HepG2 (cell line): ENCODE data around the gene ZNFX1. TPM values are rescaled to one million over a fixed set of nuclear protein-coding genes. Genes with fewer than 3 reads are reported as not detected.

ENCODE experiments used
- ARID2 ChIP-seq: sonication (generic); formaldehyde crosslinking; IDR thresholded peaks from 2 replicates; pipeline ENCODE4 v1.8.1; 2022; ENCODE audit warnings: mild to moderate bottlenecking, missing genetic modification reagents, borderline replicate concordance
- FOXP1 ChIP-seq, 2 experiments: fragments of 450-650 bp in 1 of 2; IDR thresholded peaks; 2 replicates each; pipeline ENCODE4 v1.6.1; 2017 to 2018; ENCODE audit warnings: antibody characterized with exemption in 1 of 2
- GFI1 ChIP-seq: sonication (generic); formaldehyde crosslinking; IDR thresholded peaks from 2 replicates; pipeline ENCODE4 v1.5.0; 2020; ENCODE audit warnings: missing genetic modification reagents, mild to moderate bottlenecking, borderline replicate concordance
- IKZF4 ChIP-seq: sonication (generic); formaldehyde crosslinking; IDR thresholded peaks from 2 replicates; pipeline ENCODE4 v1.5.1; 2020; ENCODE audit warnings: borderline replicate concordance, mild to moderate bottlenecking, low read depth, missing genetic modification reagents; ENCODE audit errors: not compliant biosample characterization
- ISL2 ChIP-seq: sonication (generic); formaldehyde crosslinking; IDR thresholded peaks from 2 replicates; pipeline ENCODE4 v1.5.0; 2020; ENCODE audit warnings: missing genetic modification reagents
- MAZ ChIP-seq, 2 experiments: sonication (generic) in 1 of 2; formaldehyde crosslinking in 1 of 2; IDR thresholded peaks; 2 replicates each; pipeline versions ENCODE4 v1.5.0 to v1.6.1; 2012 to 2020; ENCODE audit warnings: low read depth in 2 of 2, mild to moderate bottlenecking in 2 of 2, borderline replicate concordance in 1 of 2, improper control_type of control experiment in 1 of 2, low read length in 1 of 2, missing genetic modification reagents in 1 of 2, moderate library complexity in 1 of 2
- PHF21A ChIP-seq: sonication (generic); formaldehyde crosslinking; IDR thresholded peaks from 2 replicates; pipeline ENCODE4 v1.5.0; 2020; ENCODE audit warnings: mild to moderate bottlenecking, missing genetic modification reagents
- SOX5 ChIP-seq: IDR thresholded peaks from 2 replicates; pipeline ENCODE4 v1.6.1; 2016; ENCODE audit warnings: borderline replicate concordance
- SP5 ChIP-seq: IDR thresholded peaks from 2 replicates; pipeline ENCODE4 v1.6.1; 2016; ENCODE audit warnings: low read depth, borderline replicate concordance
- TARDBP ChIP-seq: sonication (generic); formaldehyde crosslinking; IDR thresholded peaks from 2 replicates; pipeline ENCODE4 v1.8.0; 2022; ENCODE audit warnings: mild to moderate bottlenecking, missing genetic modification reagents
- XBP1 ChIP-seq: sonication (generic); formaldehyde crosslinking; IDR thresholded peaks from 2 replicates; pipeline ENCODE4 v1.5.0; 2020; ENCODE audit warnings: missing genetic modification reagents
- YEATS2 ChIP-seq: sonication (generic); formaldehyde crosslinking; IDR thresholded peaks from 2 replicates; pipeline ENCODE4 v1.4.0; 2020; ENCODE audit warnings: missing genetic modification reagents, borderline replicate concordance
- ZBTB49 ChIP-seq: sonication (generic); formaldehyde crosslinking; IDR thresholded peaks from 2 replicates; pipeline ENCODE4 v1.4.0; 2020; ENCODE audit warnings: missing genetic modification reagents, borderline replicate concordance
- ZNF317 ChIP-seq: sonication (generic); formaldehyde crosslinking; IDR thresholded peaks from 2 replicates; pipeline ENCODE4 v1.5.0; 2020; ENCODE audit warnings: mild to moderate bottlenecking, missing genetic modification reagents
- ZNF33B ChIP-seq: sonication (generic); formaldehyde crosslinking; IDR thresholded peaks from 2 replicates; pipeline ENCODE4 v1.5.1; 2020; ENCODE audit warnings: mild to moderate bottlenecking, missing genetic modification reagents
- ZNF839 ChIP-seq: sonication (generic); formaldehyde crosslinking; IDR thresholded peaks from 2 replicates; pipeline ENCODE4 v1.4.0; 2020; ENCODE audit warnings: missing genetic modification reagents, mild to moderate bottlenecking, borderline replicate concordance
- polyA plus RNA-seq, 8 experiments: library from polyadenylated mRNA; depleted of rRNA in 3 of 8; stranded (reverse) in 7 of 8; unstranded in 1 of 8; fragments of >200 nt; fragmentation: Illumina TruSeq in 4 of 8; extraction: Trizol in 4 of 8; gene quantifications; 2 replicates each; pipeline versions ENCODE4 v1.2.1 to v1.2.3, GENCODE V29; 2011 to 2016; ENCODE audit warnings: low read depth in 4 of 8, missing spikeins in 1 of 8, mixed read lengths in 1 of 8; ENCODE audit not compliant: insufficient read depth in 1 of 8
- total RNA-seq, 5 experiments: library from RNA; depleted of rRNA; stranded (reverse); fragments of >200 nt; fragmentation: Illumina TruSeq; extraction: Trizol; gene quantifications; 2 replicates each; pipeline ENCODE4 v1.2.3, GENCODE V29; 2016; ENCODE audit warnings: low read depth in 1 of 5
- TF ChIP-seq, protein P1 (sequence below): IDR thresholded peaks from 2 replicates; pipeline ENCODE4 v1.6.1; 2016; ENCODE audit warnings: missing genetic modification reagents, missing compliant biosample characterization
- TF ChIP-seq, protein P2 (sequence below): sonication (generic); formaldehyde crosslinking; IDR thresholded peaks from 2 replicates; pipeline ENCODE4 v1.4.0; 2020; ENCODE audit warnings: low read depth, missing genetic modification reagents

Gene ZNFX1
- total and polyA plus RNA-seq, 2 of the 13 experiments (the other 11 are each of a cell fraction or from before 2014, with no cell fraction given): 2.9 to 11.1 TPM

DNA sequence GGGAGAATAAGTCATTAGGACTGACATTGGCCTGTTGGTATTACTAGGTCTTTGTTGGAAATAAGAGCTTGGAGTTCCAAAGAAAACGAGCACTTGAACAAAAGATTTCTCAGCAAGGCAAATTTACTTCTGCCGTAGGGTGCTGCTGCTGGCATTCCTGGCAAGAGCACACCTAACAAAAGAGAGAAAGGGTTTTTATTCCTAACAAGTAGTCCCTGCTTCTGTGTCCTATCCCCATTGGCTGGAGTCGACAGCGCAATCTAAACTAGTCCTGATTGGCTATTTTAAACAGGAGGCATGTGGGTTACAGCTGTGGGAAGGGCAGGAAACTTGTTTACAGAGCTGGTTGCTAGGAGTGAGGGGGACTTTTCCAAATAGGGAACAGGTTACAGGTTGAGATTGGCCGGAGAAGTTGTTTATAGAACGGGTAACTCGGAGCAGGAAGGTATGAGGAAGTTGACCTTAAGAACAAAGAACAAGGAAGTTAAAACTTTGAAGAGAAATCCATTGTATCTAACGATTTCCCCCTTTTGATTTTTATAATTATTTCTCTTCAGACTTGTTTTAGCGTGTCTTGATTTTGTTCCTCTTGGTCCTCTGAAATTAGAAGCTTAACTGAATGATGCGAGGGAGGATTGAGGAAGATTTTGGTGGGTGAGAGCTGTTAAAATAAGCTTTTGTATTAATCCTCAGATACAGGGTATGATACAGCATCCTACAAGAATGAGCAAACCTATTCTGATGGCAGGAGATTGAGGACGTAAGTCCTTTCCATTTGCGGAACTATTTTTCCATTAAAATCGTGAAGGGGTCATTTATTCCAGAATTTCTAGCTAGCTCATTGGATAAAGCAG lies 3.4 kb upstream of the ZNFX1 start (continued):
- TF ChIP-seq PHF21A (peak; percentile 77), SP5 (CRISPR knock-in tag) (no peak), ARID2 (peak; percentile 74), ZNF33B (CRISPR knock-in tag) (0 out of 2 replicates have a peak, but pooled peaks have one; percentile 67), SOX5 (CRISPR knock-in tag) (peak; percentile 59; the same call in 1 of the 2 replicates), IKZF4 (CRISPR knock-in tag) (peak; percentile 10), ZBTB49 (CRISPR knock-in tag) (0 out of 2 replicates have a peak, but pooled peaks have one; percentile 22), MAZ (IDR thresholded peaks at IDR 0.05; ENCODE audit: borderline replicate concordance, low read depth, low read length) (0 out of 2 replicates have a peak, but pooled peaks have one; percentile 18), MAZ (CRISPR knock-in tag; IDR thresholded peaks at IDR 0.05; ENCODE audit: low read depth) (no peak), ISL2 (CRISPR knock-in tag) (0 out of 2 replicates have a peak, but pooled peaks have one; percentile 43), GFI1 (CRISPR knock-in tag) (peak; percentile 61; the same call in 1 of the 2 replicates), ZNF839 (no peak), ZNF317 (0 out of 2 replicates have a peak, but pooled peaks have one; percentile 6), FOXP1 (IDR thresholded peaks at IDR 0.05) (no peak), FOXP1 (CRISPR knock-in tag; IDR thresholded peaks at IDR 0.05) (peak; percentile 60; the same call in 1 of the 2 replicates), XBP1 (CRISPR knock-in tag) (peak; percentile 31; the same call in 1 of the 2 replicates), YEATS2 (peak; percentile 66; the same call in 1 of the 2 replicates), TARDBP (CRISPR knock-in tag) (peak; percentile 41; the same call in 1 of the 2 replicates)
- TF ChIP-seq, protein P1, sequence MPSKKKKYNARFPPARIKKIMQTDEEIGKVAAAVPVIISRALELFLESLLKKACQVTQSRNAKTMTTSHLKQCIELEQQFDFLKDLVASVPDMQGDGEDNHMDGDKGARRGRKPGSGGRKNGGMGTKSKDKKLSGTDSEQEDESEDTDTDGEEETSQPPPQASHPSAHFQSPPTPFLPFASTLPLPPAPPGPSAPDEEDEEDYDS (CRISPR knock-in tag): peak; percentile 95
- TF ChIP-seq, protein P2, sequence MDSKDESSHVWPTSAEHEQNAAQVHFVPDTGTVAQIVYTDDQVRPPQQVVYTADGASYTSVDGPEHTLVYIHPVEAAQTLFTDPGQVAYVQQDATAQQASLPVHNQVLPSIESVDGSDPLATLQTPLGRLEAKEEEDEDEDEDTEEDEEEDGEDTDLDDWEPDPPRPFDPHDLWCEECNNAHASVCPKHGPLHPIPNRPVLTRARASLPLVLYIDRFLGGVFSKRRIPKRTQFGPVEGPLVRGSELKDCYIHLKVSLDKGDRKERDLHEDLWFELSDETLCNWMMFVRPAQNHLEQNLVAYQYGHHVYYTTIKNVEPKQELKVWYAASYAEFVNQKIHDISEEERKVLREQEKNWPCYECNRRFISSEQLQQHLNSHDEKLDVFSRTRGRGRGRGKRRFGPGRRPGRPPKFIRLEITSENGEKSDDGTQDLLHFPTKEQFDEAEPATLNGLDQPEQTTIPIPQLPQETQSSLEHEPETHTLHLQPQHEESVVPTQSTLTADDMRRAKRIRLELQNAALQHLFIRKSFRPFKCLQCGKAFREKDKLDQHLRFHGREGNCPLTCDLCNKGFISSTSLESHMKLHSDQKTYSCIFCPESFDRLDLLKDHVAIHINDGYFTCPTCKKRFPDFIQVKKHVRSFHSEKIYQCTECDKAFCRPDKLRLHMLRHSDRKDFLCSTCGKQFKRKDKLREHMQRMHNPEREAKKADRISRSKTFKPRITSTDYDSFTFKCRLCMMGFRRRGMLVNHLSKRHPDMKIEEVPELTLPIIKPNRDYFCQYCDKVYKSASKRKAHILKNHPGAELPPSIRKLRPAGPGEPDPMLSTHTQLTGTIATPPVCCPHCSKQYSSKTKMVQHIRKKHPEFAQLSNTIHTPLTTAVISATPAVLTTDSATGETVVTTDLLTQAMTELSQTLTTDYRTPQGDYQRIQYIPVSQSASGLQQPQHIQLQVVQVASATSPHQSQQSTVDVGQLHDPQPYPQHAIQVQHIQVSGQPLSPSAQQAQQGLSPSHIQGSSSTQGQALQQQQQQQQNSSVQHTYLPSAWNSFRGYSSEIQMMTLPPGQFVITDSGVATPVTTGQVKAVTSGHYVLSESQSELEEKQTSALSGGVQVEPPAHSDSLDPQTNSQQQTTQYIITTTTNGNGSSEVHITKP (CRISPR knock-in tag): 0 out of 2 replicates have a peak, but pooled peaks have one; percentile 43
